Heart left ventricle (tissue), 16 donors: ENCODE results near the gene TPK1. TPM values are rescaled to one million over a fixed set of nuclear protein-coding genes. Genes with fewer than 3 reads are reported as not detected.

Experiments
- ATAC-seq, 4 donors: fragments of 200-7000 bp; cut with Tn5 transposase; one replicate each; pipeline ENCODE4 v1.9.1; 2020 to 2022; ENCODE audit warnings: moderate library complexity in 4 of 4, mild to moderate bottlenecking in 3 of 4, moderate number of reproducible peaks in 1 of 4
- DNase-seq, 5 donors: peaks; one replicate each; pipeline ENCODE4 v3.0.0-alpha.2; 2020
- H3K27ac ChIP-seq, 12 donors: fragments of 200-600 bp; sonication (generic) in 4 of 12; one replicate each; pipeline versions ENCODE4 v1.5.0 to v1.8.0; 2016 to 2022; ENCODE audit warnings: mild to moderate bottlenecking in 2 of 12
- H3K27me3 ChIP-seq, 9 donors: fragments of 200-600 bp; sonication (generic) in 2 of 9; one replicate each; pipeline versions ENCODE4 v1.5.1 to v1.8.0; 2016 to 2022; ENCODE audit warnings: mild to moderate bottlenecking in 3 of 9
- H3K36me3 ChIP-seq, 9 donors: fragments of 200-600 bp; sonication (generic) in 2 of 9; one replicate each; pipeline versions ENCODE4 v1.5.0 to v1.8.0; 2018 to 2022; ENCODE audit warnings: mild to moderate bottlenecking in 2 of 9
- H3K4me1 ChIP-seq, 12 donors: fragments of 200-600 bp; sonication (generic) in 4 of 12; one replicate each; pipeline versions ENCODE4 v1.5.0 to v1.8.0; 2016 to 2022; ENCODE audit warnings: mild to moderate bottlenecking in 3 of 12
- H3K4me3 ChIP-seq, 12 donors: fragments of 200-600 bp; sonication (generic) in 4 of 12; one replicate each; pipeline versions ENCODE4 v1.5.0 to v1.8.0; 2017 to 2022; ENCODE audit warnings: mild to moderate bottlenecking in 9 of 12, moderate library complexity in 4 of 12
- H3K9me3 ChIP-seq, 12 donors: fragments of 200-600 bp; sonication (generic) in 4 of 12; one replicate each; pipeline versions ENCODE4 v1.5.0 to v1.8.0; 2016 to 2022; ENCODE audit warnings: mild to moderate bottlenecking in 1 of 12
- POLR2A ChIP-seq, 2 donors: fragments of 450-650 bp; IDR thresholded peaks; one replicate each; pipeline ENCODE4 v1.6.1; 2017; ENCODE audit warnings: antibody characterized with exemption in 2 of 2, mild to moderate bottlenecking in 2 of 2, moderate library complexity in 2 of 2
- WGBS, 4 donors: extraction: QIAGEN DNeasy Blood & Tissue Kit in 2 of 4; methylation state at CpG; one replicate each; pipeline versions ENCODE4 v1.1.5 to v1.1.7; 2013 to 2018; 5-methylcytosine and 5-hydroxymethylcytosine counted together
- intact Hi-C, 10 donors: fragments of 100-400 bp; cut with DNase I; formaldehyde crosslinking; loops; one replicate each; pipeline versions ENCODE4 v1.11.1 to v1.14.2; 2022
- polyA plus RNA-seq, 2 donors: library from polyadenylated mRNA; stranded (reverse); fragments of 200-250 nt; gene quantifications; one replicate each; pipeline ENCODE4 v1.2.3, GENCODE V29; 2013
- total RNA-seq, 9 donors: library from RNA; depleted of rRNA in 2 of 9; stranded (reverse); fragments of >200 nt in 2 of 9; fragmentation: NEBNext Ultra II Directional in 3 of 9; extraction: Animal tissue kit (Norgen Biotek cat#: 25700) in 3 of 9; gene quantifications; one replicate each; pipeline versions ENCODE4 v1.1.0 to v1.2.4, GENCODE V29; 2016 to 2023
- TF ChIP-seq, protein P1 (sequence below), 12 donors: fragments of 200-600 bp; sonication (generic) in 4 of 12; IDR thresholded peaks; one replicate each; pipeline versions ENCODE4 v1.5.0 to v1.8.0; 2018 to 2022; ENCODE audit warnings: antibody characterized with exemption in 12 of 12, mild to moderate bottlenecking in 5 of 12
- donor health status: ischemic (EF 13 %, LVEDD 7.1; RV severe dilation, severe dysfunction).
- donor health status: healthy with polysubstance abuse.
- donor health status: DM: no; HTN: yes; CAD: no.
- donor health status: DM: no; HTN: no; CAD: no.
- donor health status: ischemic (EF 25% LVEDD 6.9; RV normal size, moderate dysfunction).
- donor health status: ischemic (EF 25% LVEDD 5.7; RV mildly dilated, moderate dysfunction).
- donor health status: healthy.
- donor health status: DM: yes; HTN: yes; CAD: no.
- donor health status: ischemic (EF 35%, LVEDD 5.7; RV mildly dilated, moderate dysfunction).
- donor health status: nonischemic (EF 11% LVEDD 7.7; RV severe dilation, severe dysfunction).
- donor health status: DM: yes; HTN: yes; CAD: no.
- donor health status: PGD.
- donor health status: ischemic (EF 29% LVEDD 5.4; RV normal size, mild dysfunction).
- donor health status: nonischemic (EF 23%, LVEDD 6.1; RV moderate dilation, normal function).

TPK1 gene
- total and polyA plus RNA-seq, 11 donors = 2.0 to 8.2 (median 5.0) TPM

DNA sequence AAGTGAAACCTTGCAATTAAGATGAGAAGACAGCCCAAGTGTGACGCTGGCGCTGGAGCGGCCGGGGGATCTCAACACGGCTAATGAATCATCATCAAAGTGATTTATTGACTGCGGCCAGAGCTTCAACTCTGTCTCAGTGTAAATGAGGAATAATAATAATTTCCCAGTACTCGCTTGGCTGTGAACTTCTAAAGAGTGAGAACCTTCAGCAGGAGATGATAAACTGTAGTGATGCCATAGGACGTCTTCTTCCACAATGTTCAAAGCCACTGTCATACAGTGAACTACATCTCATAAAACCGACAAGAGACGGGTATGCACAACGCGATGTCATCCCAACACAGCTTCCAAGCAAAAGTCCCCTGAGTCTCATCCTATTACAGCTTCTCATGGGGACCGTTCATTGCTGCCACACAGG is 308.8 kb downstream of the TPK1 start:
- TF ChIP-seq, protein P1, sequence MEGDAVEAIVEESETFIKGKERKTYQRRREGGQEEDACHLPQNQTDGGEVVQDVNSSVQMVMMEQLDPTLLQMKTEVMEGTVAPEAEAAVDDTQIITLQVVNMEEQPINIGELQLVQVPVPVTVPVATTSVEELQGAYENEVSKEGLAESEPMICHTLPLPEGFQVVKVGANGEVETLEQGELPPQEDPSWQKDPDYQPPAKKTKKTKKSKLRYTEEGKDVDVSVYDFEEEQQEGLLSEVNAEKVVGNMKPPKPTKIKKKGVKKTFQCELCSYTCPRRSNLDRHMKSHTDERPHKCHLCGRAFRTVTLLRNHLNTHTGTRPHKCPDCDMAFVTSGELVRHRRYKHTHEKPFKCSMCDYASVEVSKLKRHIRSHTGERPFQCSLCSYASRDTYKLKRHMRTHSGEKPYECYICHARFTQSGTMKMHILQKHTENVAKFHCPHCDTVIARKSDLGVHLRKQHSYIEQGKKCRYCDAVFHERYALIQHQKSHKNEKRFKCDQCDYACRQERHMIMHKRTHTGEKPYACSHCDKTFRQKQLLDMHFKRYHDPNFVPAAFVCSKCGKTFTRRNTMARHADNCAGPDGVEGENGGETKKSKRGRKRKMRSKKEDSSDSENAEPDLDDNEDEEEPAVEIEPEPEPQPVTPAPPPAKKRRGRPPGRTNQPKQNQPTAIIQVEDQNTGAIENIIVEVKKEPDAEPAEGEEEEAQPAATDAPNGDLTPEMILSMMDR (IDR thresholded peaks at IDR 0.05) = no peak
- TF ChIP-seq POLR2A (IDR thresholded peaks at IDR 0.05) = no peak
- Histone ChIP-seq H3K4me1 (no peaks in the 10 kb centered on the region), H3K36me3 (no peaks in the 10 kb centered on the region), H3K9me3 (peaks cover 0 to 11% (median 0%) of the 10 kb centered on the region in 12 donors), H3K27ac (no peak overlapping the region), H3K27me3 (no peaks in the 10 kb centered on the region), H3K4me3 (no peak overlapping the region)
- ATAC-seq (no peak), DNase-seq (no peak)
- 87 to 89% (median 88%) methylated on average over 13 of the region's 13 CpGs for WGBS, 4 donors
- intact Hi-C loops = no loop called here

DNA sequence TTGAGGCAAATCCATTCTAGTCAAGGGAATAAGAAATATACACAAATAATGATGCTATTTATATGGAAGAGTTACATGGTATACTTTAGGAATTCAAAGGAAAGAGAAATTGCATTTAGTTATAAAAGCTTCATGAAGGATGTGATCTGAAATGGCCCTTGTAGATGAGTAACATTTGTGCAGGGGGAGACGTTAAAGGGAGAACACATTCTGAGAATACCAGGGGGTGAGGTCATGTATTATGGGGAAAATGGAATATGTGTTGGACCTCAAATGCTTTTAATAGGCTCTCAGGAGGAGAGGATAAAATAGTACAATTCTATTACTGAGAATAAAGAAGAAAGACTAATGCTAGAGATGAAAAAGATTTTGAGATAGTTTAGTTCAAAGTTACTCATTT is 309.9 kb downstream of the TPK1 start:
- Histone ChIP-seq H3K36me3 (no peaks in the 10 kb centered on the region), H3K27me3 (no peaks in the 10 kb centered on the region), H3K27ac (no peak overlapping the region), H3K9me3 (peaks cover 0 to under 1% (median 0%) of the 10 kb centered on the region in 12 donors), H3K4me1 (no peaks in the 10 kb centered on the region), H3K4me3 (no peak overlapping the region)
- intact Hi-C loops = no loop called here
- WGBS, 4 donors = 50 to 67% (median 55%) methylated on average over 1 of the region's 1 CpG
- DNase-seq (no peak), ATAC-seq (no peak)
- TF ChIP-seq, protein P1 (IDR thresholded peaks at IDR 0.05) = no peak
- TF ChIP-seq POLR2A (IDR thresholded peaks at IDR 0.05) = no peak

DNA sequence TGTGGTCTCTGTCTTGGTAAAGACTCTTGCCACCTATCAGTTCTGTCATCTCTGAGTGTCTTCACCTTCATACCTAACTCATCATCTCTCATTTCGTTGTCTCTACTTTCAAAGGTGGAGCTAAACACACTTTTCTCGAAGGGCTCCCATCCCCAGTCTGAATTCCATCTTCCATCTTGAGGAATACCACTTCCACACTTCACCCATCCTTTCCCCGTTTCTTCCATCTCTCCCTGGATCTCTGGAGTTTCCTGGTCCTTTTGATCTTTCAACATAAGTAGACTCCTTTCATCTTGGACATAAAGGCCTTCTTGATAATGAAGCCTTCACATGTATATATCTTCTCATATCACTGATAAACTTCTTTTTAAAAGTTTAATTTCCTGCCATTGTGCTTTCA is 311.6 kb downstream of the TPK1 start:
- H3K4me3 ChIP-seq = no peak overlapping the region
- no peaks in the 10 kb centered on the region for H3K36me3 ChIP-seq
- H3K9me3 ChIP-seq = no peaks in the 10 kb centered on the region
- intact Hi-C loops = no loop called here
- H3K27me3 ChIP-seq = no peaks in the 10 kb centered on the region
- ATAC-seq = no peak
- H3K27ac ChIP-seq = no peak overlapping the region
- H3K4me1 ChIP-seq = peaks cover 0 to 10% (median 4%) of the 10 kb centered on the region in 12 donors
- 82 to 91% (median 87%) methylated on average over 3 of the region's 3 CpGs for WGBS, 4 donors
- TF ChIP-seq, protein P1 (IDR thresholded peaks at IDR 0.05) = no peak
- no peak for TF ChIP-seq POLR2A (IDR thresholded peaks at IDR 0.05)
- DNase-seq = no peak

DNA sequence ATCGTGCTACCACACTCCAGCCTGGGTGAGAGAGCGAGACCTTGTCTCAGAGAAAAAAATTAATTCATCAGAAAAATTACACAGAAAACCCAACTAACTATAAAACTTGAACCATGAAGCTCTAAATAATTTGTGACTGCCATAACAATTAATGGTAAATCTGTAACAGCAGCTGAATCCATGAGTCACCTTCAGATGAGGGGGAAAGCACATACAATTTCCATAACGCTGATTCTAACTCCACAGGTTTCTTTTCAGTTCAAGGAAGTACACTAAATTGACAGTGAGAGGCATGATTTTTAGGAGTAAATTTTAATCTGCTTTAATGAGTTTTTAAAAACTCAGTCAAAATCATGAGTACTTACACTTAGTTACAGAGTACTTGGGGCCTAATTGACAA is 312.2 kb downstream of the TPK1 start:
- intact Hi-C loops = no loop called here

More for the DNA sequence above, 312.2 kb downstream of the TPK1 start:
- Histone ChIP-seq H3K36me3 (no peaks in the 10 kb centered on the region), H3K4me1 (peaks cover 0 to 13% (median 5%) of the 10 kb centered on the region in 12 donors), H3K27me3 (no peaks in the 10 kb centered on the region), H3K4me3 (no peak overlapping the region), H3K27ac (no peak overlapping the region), H3K9me3 (no peaks in the 10 kb centered on the region)
- ATAC-seq (no peak), DNase-seq (no peak)
- no peak for TF ChIP-seq POLR2A (IDR thresholded peaks at IDR 0.05)
- TF ChIP-seq, protein P1 (IDR thresholded peaks at IDR 0.05) = no peak
- 94 to 97% (median 96%) methylated on average over 3 of the region's 3 CpGs for WGBS, 4 donors
